ENCODE data around the gene HAO2.
A peak's percentile ranks its signal among the peaks of the same experiment; 100 is the strongest.

Gene HAO2

GRCh38 chr1:119368554-119368953, at the start of gene HAO2:
TSS of gene HAO2 (plus strand) at chr1:119368785. CDS start at chr1:119381086, 12,301 bp downstream.
- no peaks in the 10 kb centered on the region for H3K27me3 ChIP-seq (ENCODE audit: insufficient read depth, low read length)
- no peak within 1 kb of the TSS for H2AFZ ChIP-seq (ENCODE audit: low read depth, low read length)
- no peak within 1 kb of the TSS for H3K4me3 ChIP-seq (ENCODE audit: low read length)
- H3K4me1 ChIP-seq (ENCODE audit: insufficient read depth, low read length) = no peaks in the 10 kb centered on the region
- no peaks in the 10 kb centered on the region for H3K9me3 ChIP-seq (ENCODE audit: low read length)
- H3K36me3 ChIP-seq (ENCODE audit: insufficient read depth, low read length) = no peaks in the 10 kb centered on the region

GRCh38 chr1:119320100-119320499, 48.5 kb upstream of the HAO2 start:
- no peak overlapping the region for H3K4me3 ChIP-seq (ENCODE audit: low read length)
- H2AFZ ChIP-seq (ENCODE audit: low read depth, low read length) = no peak overlapping the region
- no peaks in the 10 kb centered on the region for H3K4me1 ChIP-seq (ENCODE audit: insufficient read depth, low read length)
- no peaks in the 10 kb centered on the region for H3K36me3 ChIP-seq (ENCODE audit: insufficient read depth, low read length)
- no peaks in the 10 kb centered on the region for H3K27me3 ChIP-seq (ENCODE audit: insufficient read depth, low read length)
- H3K9me3 ChIP-seq (ENCODE audit: low read length) = no peaks in the 10 kb centered on the region

GRCh38 chr1:119321666-119322419, 46.7 kb upstream of the HAO2 start:
- Histone ChIP-seq H3K9me3 (ENCODE audit: low read length) (no peaks in the 10 kb centered on the region), H2AFZ (ENCODE audit: low read depth, low read length) (no peak overlapping the region), H3K4me1 (ENCODE audit: insufficient read depth, low read length) (peaks cover 13% of the 10 kb centered on the region), H3K27me3 (ENCODE audit: insufficient read depth, low read length) (no peaks in the 10 kb centered on the region), H3K36me3 (ENCODE audit: insufficient read depth, low read length) (no peaks in the 10 kb centered on the region), H3K4me3 (ENCODE audit: low read length) (no peak overlapping the region)

DNA sequence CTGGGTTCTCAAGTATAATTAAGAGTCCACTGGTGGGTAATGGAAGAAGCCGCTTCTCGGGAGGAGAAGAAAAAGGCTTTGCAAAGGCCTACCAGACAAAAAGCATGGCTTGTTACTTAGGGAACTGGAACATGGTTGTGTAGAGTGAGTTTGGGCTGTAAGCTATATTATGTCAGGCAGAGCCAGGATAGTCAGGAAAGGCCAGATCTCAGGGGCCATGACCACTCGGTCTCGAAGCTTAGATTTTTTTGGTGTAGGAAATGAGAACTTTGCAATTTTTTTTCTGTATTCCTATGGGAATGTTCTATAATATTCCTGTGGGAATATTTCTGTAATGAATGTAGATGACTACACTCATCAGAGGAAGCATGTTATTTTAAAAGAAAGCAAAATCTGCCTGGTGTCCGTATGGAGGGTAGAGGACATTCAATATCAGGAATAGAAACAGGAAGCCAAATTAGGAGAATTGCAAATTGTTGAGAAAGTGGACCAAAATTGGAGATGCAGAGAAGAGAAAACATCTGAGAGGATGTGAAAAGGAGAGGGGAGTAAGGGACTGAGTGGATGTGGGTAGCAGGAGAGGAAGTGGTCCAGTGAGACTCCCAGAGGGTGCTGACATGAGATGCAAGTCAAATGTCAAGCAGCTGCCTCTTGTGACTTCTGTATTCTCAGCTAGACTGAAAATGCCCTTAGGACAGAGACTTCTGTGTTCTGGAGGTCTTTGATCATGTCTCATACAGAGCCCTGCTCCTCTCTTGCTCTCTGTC, 45.2 kb upstream of the HAO2 start:
- Histone ChIP-seq H2AFZ (ENCODE audit: low read depth, low read length) (no peak overlapping the region), H3K36me3 (ENCODE audit: insufficient read depth, low read length) (no peaks in the 10 kb centered on the region)

DNA sequence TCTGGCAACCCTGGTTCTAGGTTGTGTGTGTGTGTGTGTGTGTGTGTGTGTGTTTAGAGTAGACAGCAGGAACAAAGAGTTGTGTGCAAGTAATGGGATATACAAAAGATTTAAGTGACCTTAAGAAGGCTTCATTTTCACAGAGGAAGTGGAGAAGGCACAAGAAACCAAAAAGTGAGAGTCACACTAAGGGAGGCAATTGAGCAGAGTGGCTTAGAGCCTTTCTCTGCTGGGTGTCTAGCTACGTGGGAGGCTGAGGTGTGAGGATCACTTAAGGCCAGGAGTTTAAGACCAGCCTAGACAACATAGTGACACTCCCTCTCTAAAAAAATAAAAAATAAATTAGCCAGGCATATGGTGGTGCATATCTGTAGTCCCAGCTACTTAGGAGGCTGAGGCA, 44.4 kb upstream of the HAO2 start:
- peaks cover 19% of the 10 kb centered on the region for H3K4me1 ChIP-seq (ENCODE audit: insufficient read depth, low read length)
- no peak overlapping the region for H3K4me3 ChIP-seq (ENCODE audit: low read length)
- no peak overlapping the region for H2AFZ ChIP-seq (ENCODE audit: low read depth, low read length)
- no peaks in the 10 kb centered on the region for H3K9me3 ChIP-seq (ENCODE audit: low read length)
- H3K36me3 ChIP-seq (ENCODE audit: insufficient read depth, low read length) = no peaks in the 10 kb centered on the region
- no peaks in the 10 kb centered on the region for H3K27me3 ChIP-seq (ENCODE audit: insufficient read depth, low read length)

More for the DNA sequence above, 45.2 kb upstream of the HAO2 start:
- H3K9me3 ChIP-seq (ENCODE audit: low read length) = no peaks in the 10 kb centered on the region
- peaks cover 19% of the 10 kb centered on the region for H3K4me1 ChIP-seq (ENCODE audit: insufficient read depth, low read length)
- no peak overlapping the region for H3K4me3 ChIP-seq (ENCODE audit: low read length)
- no peaks in the 10 kb centered on the region for H3K27me3 ChIP-seq (ENCODE audit: insufficient read depth, low read length)

GRCh38 chr1:119326251-119326650, 42.3 kb upstream of the HAO2 start:
- Histone ChIP-seq H3K36me3 (ENCODE audit: insufficient read depth, low read length) (no peaks in the 10 kb centered on the region), H2AFZ (ENCODE audit: low read depth, low read length) (no peak overlapping the region), H3K4me1 (ENCODE audit: insufficient read depth, low read length) (peaks cover 19% of the 10 kb centered on the region), H3K27me3 (ENCODE audit: insufficient read depth, low read length) (no peaks in the 10 kb centered on the region), H3K9me3 (ENCODE audit: low read length) (no peaks in the 10 kb centered on the region), H3K4me3 (ENCODE audit: low read length) (no peak overlapping the region)

DNA sequence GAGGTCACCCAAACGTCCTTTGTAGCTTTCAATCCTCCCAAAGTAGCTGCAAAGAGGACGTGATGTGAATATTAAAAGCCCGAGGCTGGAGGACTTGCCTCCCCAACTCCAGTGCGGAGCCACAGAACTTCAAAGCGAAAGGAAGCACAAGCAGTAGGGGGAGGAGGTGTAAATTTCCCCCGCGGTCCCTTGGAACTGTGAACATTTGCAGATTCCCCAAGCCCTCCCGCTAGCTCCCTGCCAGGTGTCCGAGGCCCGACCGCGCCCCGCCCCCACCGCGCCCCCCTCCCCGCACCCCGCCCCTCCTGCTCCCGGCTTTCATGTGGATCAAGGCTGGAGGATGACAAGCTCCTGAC, 41.5 kb upstream of the HAO2 start:
- no peaks in the 10 kb centered on the region for H3K9me3 ChIP-seq (ENCODE audit: low read length)
- peak overlapping the region; percentile 52 for H3K4me3 ChIP-seq (ENCODE audit: low read length)
- H3K27me3 ChIP-seq (ENCODE audit: insufficient read depth, low read length) = no peaks in the 10 kb centered on the region
- peaks cover 22% of the 10 kb centered on the region for H3K4me1 ChIP-seq (ENCODE audit: insufficient read depth, low read length)
- no peaks in the 10 kb centered on the region for H3K36me3 ChIP-seq (ENCODE audit: insufficient read depth, low read length)
- H2AFZ ChIP-seq (ENCODE audit: low read depth, low read length) = peak overlapping the region; percentile 93

DNA sequence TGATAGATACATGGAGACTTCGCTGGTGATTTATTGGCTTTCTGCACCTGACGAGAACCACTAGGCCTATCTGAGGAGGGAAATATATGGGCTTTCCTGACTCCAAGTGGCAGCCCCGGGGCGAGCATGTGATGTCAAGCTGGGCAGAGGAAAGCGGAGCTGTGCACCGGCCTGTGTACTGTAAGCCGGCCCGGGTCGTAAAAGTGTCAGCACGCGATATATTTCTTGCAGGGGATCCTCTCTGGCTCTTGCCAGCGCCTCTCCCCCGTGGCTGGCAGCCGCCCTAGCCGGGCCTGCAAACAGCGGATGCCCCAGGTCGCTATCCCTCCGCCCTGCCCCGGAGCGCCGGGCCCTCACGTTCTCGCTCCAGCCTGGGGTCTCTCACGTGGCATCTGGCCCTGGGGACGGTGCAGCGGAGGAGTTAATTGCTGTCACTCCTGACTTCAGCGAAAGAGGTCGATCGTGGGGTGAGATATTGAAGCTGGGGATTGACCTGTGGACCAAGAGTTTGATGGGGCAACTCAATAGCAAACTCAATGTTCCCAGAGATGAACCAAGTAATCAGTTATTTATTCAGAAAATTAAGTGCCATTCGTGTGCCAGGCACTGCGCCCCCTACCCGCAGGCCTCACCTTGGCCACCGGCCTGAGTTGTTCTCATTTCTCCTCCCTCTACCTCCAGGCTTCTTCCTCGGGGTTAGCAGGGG, 41.0 kb upstream of the HAO2 start:
- peaks cover 27% of the 10 kb centered on the region for H3K4me1 ChIP-seq (ENCODE audit: insufficient read depth, low read length)
- no peaks in the 10 kb centered on the region for H3K36me3 ChIP-seq (ENCODE audit: insufficient read depth, low read length)
- H2AFZ ChIP-seq (ENCODE audit: low read depth, low read length) = peak overlapping the region; percentile 93
- peak overlapping the region; percentile 52 for H3K4me3 ChIP-seq (ENCODE audit: low read length)
- no peaks in the 10 kb centered on the region for H3K27me3 ChIP-seq (ENCODE audit: insufficient read depth, low read length)
- no peaks in the 10 kb centered on the region for H3K9me3 ChIP-seq (ENCODE audit: low read length)

DNA sequence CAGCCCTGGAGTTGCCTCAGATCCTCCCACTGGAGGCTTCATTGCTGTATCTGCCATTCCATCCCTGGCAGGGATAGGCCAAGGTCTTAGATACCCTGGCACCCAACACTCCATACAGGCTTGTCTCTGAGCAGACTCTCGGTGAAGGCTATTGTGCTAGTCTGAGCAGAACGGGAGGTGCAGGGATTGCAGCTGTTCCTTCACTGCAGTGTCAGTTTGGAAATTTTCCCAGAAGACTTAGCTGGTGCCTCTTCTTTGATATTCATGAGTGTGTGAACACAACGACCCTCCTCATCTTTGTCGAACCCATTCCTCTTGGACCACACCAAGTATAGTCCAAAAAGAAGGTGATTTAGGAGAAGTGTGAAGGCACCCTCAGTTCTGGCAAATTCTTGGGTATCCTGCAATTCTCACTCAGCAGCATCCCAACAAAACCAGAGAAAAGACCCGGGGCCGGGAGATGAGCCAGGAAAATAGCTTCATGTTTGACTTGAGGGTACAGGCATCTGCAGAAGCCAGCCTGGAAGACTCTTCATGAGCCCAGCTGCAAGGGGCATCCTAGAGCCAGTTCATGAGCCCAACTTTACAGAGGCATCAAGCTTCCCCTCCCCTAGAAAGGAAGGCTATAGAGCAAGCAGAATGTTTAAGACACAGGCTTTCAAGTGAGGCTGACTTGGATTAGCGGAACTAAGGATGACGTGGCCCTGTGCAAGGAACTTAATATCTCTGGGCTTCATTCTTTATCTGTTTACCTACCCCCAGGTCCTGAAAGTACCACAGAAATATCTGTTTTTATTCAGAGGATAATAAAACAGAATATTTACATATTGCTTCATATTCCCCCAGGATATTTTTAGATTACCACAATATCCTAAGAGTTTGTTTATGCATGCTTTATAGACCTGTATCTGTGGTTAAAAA, 38.8 kb upstream of the HAO2 start:
- no peaks in the 10 kb centered on the region for H3K9me3 ChIP-seq (ENCODE audit: low read length)
- no peaks in the 10 kb centered on the region for H3K27me3 ChIP-seq (ENCODE audit: insufficient read depth, low read length)
- H3K4me3 ChIP-seq (ENCODE audit: low read length) = no peak overlapping the region
- H3K4me1 ChIP-seq (ENCODE audit: insufficient read depth, low read length) = peaks cover 28% of the 10 kb centered on the region
- H3K36me3 ChIP-seq (ENCODE audit: insufficient read depth, low read length) = no peaks in the 10 kb centered on the region
- no peak overlapping the region for H2AFZ ChIP-seq (ENCODE audit: low read depth, low read length)

- Histone ChIP-seq H3K9me3 (ENCODE audit: low read length) (no peaks in the 10 kb centered on the region), H2AFZ (ENCODE audit: low read depth, low read length) (no peak overlapping the region), H3K36me3 (ENCODE audit: insufficient read depth, low read length) (no peaks in the 10 kb centered on the region), H3K27me3 (ENCODE audit: insufficient read depth, low read length) (no peaks in the 10 kb centered on the region), H3K4me1 (ENCODE audit: insufficient read depth, low read length) (peaks cover 26% of the 10 kb centered on the region), H3K4me3 (ENCODE audit: low read length) (no peak overlapping the region)
Measured at GRCh38 chr1:119330466-119331189, 38.0 kb upstream of the HAO2 start.

GRCh38 chr1:119331190-119331515, 37.4 kb upstream of the HAO2 start:
- Histone ChIP-seq H3K4me1 (ENCODE audit: insufficient read depth, low read length) (peaks cover 22% of the 10 kb centered on the region), H3K36me3 (ENCODE audit: insufficient read depth, low read length) (no peaks in the 10 kb centered on the region), H2AFZ (ENCODE audit: low read depth, low read length) (no peak overlapping the region), H3K9me3 (ENCODE audit: low read length) (no peaks in the 10 kb centered on the region), H3K4me3 (ENCODE audit: low read length) (no peak overlapping the region), H3K27me3 (ENCODE audit: insufficient read depth, low read length) (no peaks in the 10 kb centered on the region)

DNA sequence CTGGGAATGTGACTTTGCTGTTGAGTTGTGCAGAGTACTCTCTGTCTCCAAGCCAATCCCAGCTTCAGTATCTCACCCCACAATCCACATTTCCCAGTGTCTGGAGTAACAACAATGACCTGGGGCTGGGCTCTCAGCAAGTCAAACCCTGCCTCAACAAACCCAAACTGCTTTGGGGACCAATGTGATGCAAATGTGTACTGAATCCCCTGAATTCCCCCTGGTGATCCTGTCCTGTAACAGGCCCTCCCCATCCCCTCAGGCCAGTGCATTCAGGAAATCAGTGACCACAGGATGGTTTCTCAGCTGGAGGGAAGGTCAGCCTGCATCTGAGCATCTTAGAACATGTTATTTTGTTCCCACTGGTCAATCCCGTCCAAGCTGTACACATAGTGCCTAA, 36.7 kb upstream of the HAO2 start:
- no peaks in the 10 kb centered on the region for H3K27me3 ChIP-seq (ENCODE audit: insufficient read depth, low read length)
- H3K4me1 ChIP-seq (ENCODE audit: insufficient read depth, low read length) = peaks cover 14% of the 10 kb centered on the region
- no peaks in the 10 kb centered on the region for H3K36me3 ChIP-seq (ENCODE audit: insufficient read depth, low read length)

More for the DNA sequence above, 36.7 kb upstream of the HAO2 start:
- H3K9me3 ChIP-seq (ENCODE audit: low read length) = no peaks in the 10 kb centered on the region
- no peak overlapping the region for H3K4me3 ChIP-seq (ENCODE audit: low read length)
- no peak overlapping the region for H2AFZ ChIP-seq (ENCODE audit: low read depth, low read length)

Data from neuron (in vitro differentiated cells).